ENCODE results near the gene PLEKHG2.
A peak's percentile ranks its signal among the peaks of the same experiment; 100 is the strongest.

The PLEKHG2 gene

DNA sequence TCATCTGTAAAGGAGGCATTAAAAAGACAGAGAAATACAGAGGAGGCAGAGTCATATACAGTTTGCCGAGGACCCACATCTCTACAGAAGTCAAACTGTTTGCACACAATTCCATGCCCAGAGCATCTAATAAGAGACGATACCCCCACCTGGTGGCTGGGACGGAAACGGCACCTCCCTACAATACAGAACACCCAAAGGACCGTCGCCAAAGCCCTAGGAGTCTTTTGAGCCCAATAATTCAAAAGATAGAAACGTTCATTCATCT is 703 bp upstream of the PLEKHG2 start:
- Histone ChIP-seq H3K27me3 (no peaks in the 10 kb centered on the region), H3K36me3 (peaks cover 29 to 49% (median 40%) of the 10 kb centered on the region in 11 experiments), H3K9ac (peak overlapping the region; percentile 95 to 100 (median 98)), H4K20me1 (peaks cover 27 to 59% (median 54%) of the 10 kb centered on the region in 11 experiments), H3K4me1 (peaks cover 33 to 64% (median 41%) of the 10 kb centered on the region in 10 experiments), H3K27ac (peak overlapping the region; percentile 93 to 100 (median 99)), H3K9me3 (replicated peaks in 1 of 11) (peaks cover 0 to 18% (median 0%) of the 10 kb centered on the region in 11 experiments; a peak in 7 of 22 replicates), H3K4me3 (peak overlapping the region; percentile 1 to 100 (median 96); a peak in 15 of 20 replicates), H3K4me2 (peak overlapping the region; percentile 84 to 100 (median 97))
- no peak for TF ChIP-seq Cebpa-rat (IDR thresholded peaks at IDR 0.05)

GRCh38 chr19:39412867-39413271 is 400 bp downstream of the PLEKHG2 start:
- H3K4me1 ChIP-seq = peaks cover 33 to 63% (median 46%) of the 10 kb centered on the region in 10 experiments
- peaks cover 37 to 49% (median 46%) of the 10 kb centered on the region in 11 experiments for H3K36me3 ChIP-seq
- H3K4me3 ChIP-seq = peak overlapping the region; percentile 83 to 99 (median 94)
- H4K20me1 ChIP-seq = peaks cover 16 to 58% (median 51%) of the 10 kb centered on the region in 11 experiments; a peak in 21 of 22 replicates
- peaks cover 0 to 9% (median 0%) of the 10 kb centered on the region in 11 experiments; a peak in 7 of 22 replicates for H3K9me3 ChIP-seq (replicated peaks in 1 of 11)
- no peaks in the 10 kb centered on the region for H3K27me3 ChIP-seq
- no peak for TF ChIP-seq Cebpa-rat (IDR thresholded peaks at IDR 0.05)
- peak overlapping the region; percentile 64 to 98 (median 91) for H3K4me2 ChIP-seq
- peak overlapping the region; percentile 86 to 100 (median 96) for H3K27ac ChIP-seq
- peak overlapping the region; percentile 92 to 99 (median 97) for H3K9ac ChIP-seq

DNA sequence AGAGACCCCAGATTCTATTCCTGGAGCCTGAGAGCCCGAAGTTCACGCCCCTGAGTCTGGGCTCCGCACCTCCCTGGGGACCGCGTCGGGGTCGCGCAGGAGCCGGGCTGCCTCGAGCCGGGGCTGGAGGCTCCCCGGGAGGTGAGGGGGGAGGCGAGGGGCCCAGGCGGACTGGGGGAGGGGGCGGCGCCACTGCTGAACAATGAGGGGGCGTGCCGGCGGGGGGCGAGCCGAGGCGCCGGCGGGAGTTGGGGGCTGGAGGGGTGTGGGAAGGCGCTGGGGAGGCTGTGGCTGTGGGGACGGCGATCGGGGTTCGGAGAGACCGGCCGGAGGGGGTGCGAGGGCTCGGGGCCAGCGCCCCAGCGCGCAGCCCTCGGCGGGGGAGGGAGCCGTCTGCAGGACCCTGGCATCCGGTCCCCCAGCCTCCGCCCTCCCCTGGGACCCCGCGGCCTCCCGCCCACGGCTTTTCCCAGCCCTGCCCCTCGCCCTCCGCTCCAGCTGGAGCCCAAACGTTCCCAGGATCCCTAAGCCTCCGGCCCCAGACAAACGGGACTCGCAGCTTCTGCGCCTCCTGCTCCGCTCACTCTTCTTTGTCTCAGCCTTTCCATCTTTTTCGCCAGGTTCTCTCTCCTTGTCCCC is 922 bp downstream of the PLEKHG2 start:
- Histone ChIP-seq H3K27ac (peak overlapping the region; percentile 86 to 100 (median 96)), H3K4me2 (peak overlapping the region; percentile 79 to 98 (median 91)), H3K27me3 (no peaks in the 10 kb centered on the region), H3K36me3 (peaks cover 37 to 49% (median 46%) of the 10 kb centered on the region in 11 experiments), H4K20me1 (peaks cover 11 to 58% (median 51%) of the 10 kb centered on the region in 11 experiments; a peak in 21 of 22 replicates), H3K4me1 (peaks cover 33 to 58% (median 46%) of the 10 kb centered on the region in 10 experiments), H3K9ac (peak overlapping the region; percentile 92 to 99 (median 97)), H3K4me3 (peak overlapping the region; percentile 83 to 99 (median 94)), H3K9me3 (replicated peaks in 1 of 11) (peaks cover 0 to 4% (median 0%) of the 10 kb centered on the region in 11 experiments; a peak in 7 of 22 replicates)
- TF ChIP-seq Cebpa-rat (IDR thresholded peaks at IDR 0.05) = no peak

GRCh38 chr19:39413911-39414608 is 1.6 kb downstream of the PLEKHG2 start:
- Histone ChIP-seq H3K4me1 (peaks cover 33 to 51% (median 47%) of the 10 kb centered on the region in 10 experiments), H3K4me2 (peak overlapping the region; percentile 79 to 98 (median 91)), H3K4me3 (peak overlapping the region; percentile 83 to 99 (median 94)), H3K27me3 (no peaks in the 10 kb centered on the region), H3K36me3 (peaks cover 40 to 49% (median 46%) of the 10 kb centered on the region in 11 experiments), H3K9ac (peak overlapping the region; percentile 92 to 99 (median 97)), H3K9me3 (replicated peaks in 1 of 11) (no peaks in the 10 kb centered on the region), H4K20me1 (peaks cover 4 to 58% (median 51%) of the 10 kb centered on the region in 11 experiments; a peak in 21 of 22 replicates), H3K27ac (peak overlapping the region; percentile 86 to 100 (median 96))
- TF ChIP-seq Cebpa-rat (IDR thresholded peaks at IDR 0.05) = no peak; a peak in 1 of 22 replicates

DNA sequence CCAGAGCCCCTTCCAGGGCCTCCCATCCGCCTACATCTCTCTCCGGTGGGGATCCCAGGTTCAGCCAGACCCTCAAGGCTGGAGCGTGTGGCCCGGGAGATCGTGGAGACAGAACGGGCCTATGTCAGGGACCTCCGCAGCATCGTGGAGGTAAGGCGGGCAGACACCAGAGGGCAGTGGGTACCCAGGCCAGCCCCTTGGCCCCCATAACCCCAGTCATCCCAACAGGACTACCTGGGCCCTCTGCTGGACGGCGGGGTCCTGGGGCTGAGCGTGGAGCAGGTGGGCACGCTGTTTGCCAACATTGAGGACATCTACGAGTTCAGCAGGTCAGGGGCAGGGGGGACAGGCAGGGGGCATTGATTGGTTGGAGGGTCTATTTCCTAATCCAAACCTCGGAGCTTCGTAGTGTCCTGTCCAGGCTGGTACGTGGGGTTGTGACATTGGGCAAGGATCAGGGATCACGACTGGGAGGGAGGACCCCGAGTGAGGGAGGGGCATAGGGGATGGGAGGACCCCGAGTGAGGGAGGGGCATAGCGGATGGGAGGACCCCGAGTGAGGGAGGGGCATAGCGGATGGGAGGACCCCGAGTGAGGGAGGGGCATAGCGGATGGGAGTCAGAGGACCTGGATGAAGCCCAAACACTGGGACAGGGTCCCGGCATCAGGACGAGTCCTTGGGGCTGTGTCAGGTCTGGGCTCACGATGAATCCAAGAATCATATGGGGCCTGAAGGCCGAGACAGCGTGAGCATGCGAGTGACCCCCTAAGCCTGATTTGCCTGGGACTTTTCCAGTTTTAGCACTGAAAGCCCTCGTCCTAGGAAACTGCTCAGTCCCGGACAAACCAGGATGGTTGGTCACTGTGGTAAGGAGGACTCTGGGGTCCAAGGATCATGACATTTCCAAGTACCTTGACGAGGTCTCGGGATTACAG is 2.9 kb downstream of the PLEKHG2 start:
- Histone ChIP-seq H4K20me1 (peaks cover 0 to 67% (median 53%) of the 10 kb centered on the region in 11 experiments; a peak in 21 of 22 replicates), H3K27me3 (no peaks in the 10 kb centered on the region), H3K27ac (peak overlapping the region in 9 of 11 experiments; percentile 25 to 100 (median 96); a peak in 16 of 22 replicates), H3K36me3 (peaks cover 53 to 59% (median 57%) of the 10 kb centered on the region in 11 experiments), H3K4me1 (peaks cover 32 to 47% (median 39%) of the 10 kb centered on the region in 10 experiments), H3K4me2 (peak overlapping the region; percentile 79 to 98 (median 91)), H3K4me3 (peak overlapping the region; percentile 83 to 99 (median 94); a peak in 16 of 20 replicates), H3K9me3 (replicated peaks in 1 of 11) (no peaks in the 10 kb centered on the region), H3K9ac (peak overlapping the region; percentile 92 to 99 (median 97); a peak in 21 of 22 replicates)
- no peak for TF ChIP-seq Cebpa-rat (IDR thresholded peaks at IDR 0.05)

DNA sequence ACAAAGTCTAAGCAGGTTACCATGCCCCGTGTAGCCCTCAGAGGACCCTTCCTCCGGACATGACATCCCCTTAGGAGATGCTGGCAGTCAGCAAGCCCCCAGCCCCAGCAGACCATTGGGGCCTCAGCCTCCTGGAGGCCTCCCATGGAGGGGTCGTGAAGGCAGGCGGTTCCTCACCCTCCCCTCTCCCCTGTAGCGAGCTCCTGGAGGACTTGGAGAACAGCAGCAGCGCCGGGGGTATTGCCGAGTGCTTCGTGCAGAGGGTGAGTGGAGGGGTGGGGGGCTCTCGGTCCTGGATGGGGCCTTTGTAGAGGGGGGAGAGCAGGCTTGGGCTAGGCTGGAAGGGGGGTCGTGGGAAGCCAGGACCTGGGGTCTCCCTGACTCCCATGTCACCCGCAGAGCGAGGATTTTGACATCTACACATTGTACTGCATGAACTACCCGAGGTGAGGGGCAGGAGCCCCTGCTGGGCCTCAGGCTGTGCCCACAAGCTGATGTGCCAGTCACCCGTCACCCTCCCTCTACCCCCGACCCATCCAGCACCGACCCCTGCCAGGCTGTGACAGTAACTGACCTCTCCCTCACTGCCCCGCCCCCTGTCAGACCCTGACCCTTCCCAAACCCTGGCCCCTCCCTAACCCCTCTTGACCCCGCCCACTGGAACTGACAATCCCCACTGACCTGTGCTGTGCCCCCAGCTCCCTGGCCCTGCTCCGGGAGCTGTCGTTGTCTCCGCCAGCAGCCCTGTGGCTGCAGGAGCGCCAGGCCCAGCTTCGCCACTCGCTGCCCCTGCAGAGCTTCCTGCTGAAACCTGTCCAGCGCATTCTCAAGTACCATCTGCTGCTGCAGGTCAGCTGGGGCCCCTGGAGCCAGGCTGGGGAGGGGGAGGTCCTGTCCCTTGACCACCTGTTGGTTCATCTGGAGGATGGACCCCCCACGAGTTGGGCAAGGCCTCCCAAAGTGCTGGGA is 4.0 kb downstream of the PLEKHG2 start:
- peaks cover 64 to 70% (median 68%) of the 10 kb centered on the region in 11 experiments for H3K36me3 ChIP-seq

GRCh38 chr19:39417463-39418181 is 5.2 kb downstream of the PLEKHG2 start:
- Histone ChIP-seq H4K20me1 (peaks cover 0 to 89% (median 59%) of the 10 kb centered on the region in 11 experiments; a peak in 21 of 22 replicates), H3K4me3 (no peak overlapping the region), H3K4me2 (peak overlapping the region in 1 of 11 experiments; percentile 86; a peak in 1 of 22 replicates), H3K4me1 (peaks cover 19 to 35% (median 26%) of the 10 kb centered on the region in 10 experiments), H3K27me3 (no peaks in the 10 kb centered on the region), H3K9ac (peak overlapping the region in 3 of 11 experiments; percentile 29 to 97 (median 32); a peak in 4 of 22 replicates), H3K27ac (no peak overlapping the region), H3K36me3 (peaks cover 76 to 82% (median 79%) of the 10 kb centered on the region in 11 experiments), H3K9me3 (replicated peaks in 1 of 11) (no peaks in the 10 kb centered on the region)
- TF ChIP-seq Cebpa-rat (IDR thresholded peaks at IDR 0.05) = no peak

More for the DNA sequence above, 4.0 kb downstream of the PLEKHG2 start:
- peaks cover 22 to 37% (median 29%) of the 10 kb centered on the region in 10 experiments for H3K4me1 ChIP-seq
- no peaks in the 10 kb centered on the region for H3K9me3 ChIP-seq (replicated peaks in 1 of 11)
- peaks cover 0 to 78% (median 55%) of the 10 kb centered on the region in 11 experiments; a peak in 21 of 22 replicates for H4K20me1 ChIP-seq
- H3K27me3 ChIP-seq = no peaks in the 10 kb centered on the region
- peak overlapping the region in 6 of 11 experiments; percentile 82 to 96 (median 90); a peak in 10 of 22 replicates for H3K4me2 ChIP-seq
- H3K9ac ChIP-seq = peak overlapping the region; percentile 92 to 99 (median 97); a peak in 19 of 22 replicates
- peak overlapping the region in 7 of 11 experiments; percentile 10 to 96 (median 26); a peak in 8 of 22 replicates for H3K27ac ChIP-seq
- no peak for TF ChIP-seq Cebpa-rat (IDR thresholded peaks at IDR 0.05)
- 0 out of 20 replicates have a peak overlapping the region, but pooled peaks of 1 of the 10 experiments have one; percentile 87 for H3K4me3 ChIP-seq

Data from BLaER1 treated with 17β-estradiol and CSF1 and Interleukin-3, amounts not matched to agents 10 nM and 100 nM (cell line).